ENCODE results near the gene PRICKLE2.

PRICKLE2 gene

GRCh38 chr3:64098670-64099069, 126.6 kb downstream of the PRICKLE2 start (continued):
- TF ChIP-seq ZBTB44 (tag by site-specific recombination; IDR thresholded peaks at IDR 0.05) (no peak), ZNF585B (tag by site-specific recombination; IDR thresholded peaks at IDR 0.05) (no peak), ZNF654 (tag by site-specific recombination; IDR thresholded peaks at IDR 0.05; ENCODE audit: low read depth) (no peak), ZNF501 (tag by site-specific recombination; IDR thresholded peaks at IDR 0.05) (no peak)

GRCh38 chr3:64097920-64098319, 127.3 kb downstream of the PRICKLE2 start:
- Histone ChIP-seq H3K4me1 (ENCODE audit: control insufficient read depth, insufficient read depth, low read length) (no peaks in the 10 kb centered on the region), H3K9me3 (ENCODE audit: control insufficient read depth, insufficient read depth, low read depth, low read length) (no peaks in the 10 kb centered on the region), H3K27ac (ENCODE audit: extremely low read depth, low read depth, low read length) (no peak overlapping the region), H3K36me3 (ENCODE audit: control insufficient read depth in 2 of 2, insufficient read depth in 1 of 2, low read length in 2 of 2) (peaks cover 0 to 4% of the 10 kb centered on the region in 2 experiments; a peak in 1 of 3 replicates), H3K4me3 (ENCODE audit: low read depth, low read length) (no peak overlapping the region)
- ChIA-PET CTCF (no interaction called here), POLR2A (no interaction called here)
- no peak for TF ChIP-seq ZNF529 (tag by site-specific recombination; IDR thresholded peaks at IDR 0.05; ENCODE audit: insufficient replicate concordance)
- TF ChIP-seq SALL2 (tag by site-specific recombination; IDR thresholded peaks at IDR 0.05; ENCODE audit: borderline replicate concordance), result no peak
- TF ChIP-seq ZNF23 (tag by site-specific recombination; IDR thresholded peaks at IDR 0.05; ENCODE audit: borderline replicate concordance), result no peak
- no peak for TF ChIP-seq ZNF585B (tag by site-specific recombination; IDR thresholded peaks at IDR 0.05)
- TF ChIP-seq GLIS2 (tag by site-specific recombination; IDR thresholded peaks at IDR 0.05), result no peak
- TF ChIP-seq ZNF514 (tag by site-specific recombination; IDR thresholded peaks at IDR 0.05), result no peak
- no peak for TF ChIP-seq ZSCAN23 (tag by site-specific recombination; IDR thresholded peaks at IDR 0.05)
- TF ChIP-seq ZSCAN5A (tag by site-specific recombination; IDR thresholded peaks at IDR 0.05), result no peak
- no peak for TF ChIP-seq WT1 (tag by site-specific recombination; IDR thresholded peaks at IDR 0.05)
- TF ChIP-seq KLF8 (tag by site-specific recombination; IDR thresholded peaks at IDR 0.05), result no peak
- TF ChIP-seq PRDM4 (tag by site-specific recombination; IDR thresholded peaks at IDR 0.05), result no peak
- no peak for TF ChIP-seq ZNF473 (tag by site-specific recombination; IDR thresholded peaks at IDR 0.05)
- TF ChIP-seq BCL6B (tag by site-specific recombination; IDR thresholded peaks at IDR 0.05), result no peak
- TF ChIP-seq ZEB2 (tag by site-specific recombination; IDR thresholded peaks at IDR 0.05), result peak; percentile 60; the same call in 1 of the 2 replicates
- TF ChIP-seq PRDM6 (tag by site-specific recombination; IDR thresholded peaks at IDR 0.05), result peak; percentile 85
- TF ChIP-seq ZNF426 (tag by site-specific recombination; IDR thresholded peaks at IDR 0.05), result no peak
- no peak for TF ChIP-seq ZNF133 (tag by site-specific recombination; IDR thresholded peaks at IDR 0.05)
- no peak for TF ChIP-seq PRDM1 (tag by site-specific recombination; IDR thresholded peaks at IDR 0.05)
- TF ChIP-seq ZBTB17 (tag by site-specific recombination; IDR thresholded peaks at IDR 0.05), result peak; percentile 73
- TF ChIP-seq FEZF1 (tag by site-specific recombination; IDR thresholded peaks at IDR 0.05), result peak; percentile 49; the same call in 1 of the 2 replicates
- TF ChIP-seq YY2 (tag by site-specific recombination; IDR thresholded peaks at IDR 0.05), result no peak
- TF ChIP-seq ZNF311 (tag by site-specific recombination; IDR thresholded peaks at IDR 0.05; ENCODE audit: borderline replicate concordance), result no peak
- TF ChIP-seq TRIM28 (IDR thresholded peaks at IDR 0.05; ENCODE audit: borderline replicate concordance, low read length), result no peak
- TF ChIP-seq ZNF530 (tag by site-specific recombination; IDR thresholded peaks at IDR 0.05; ENCODE audit: low read depth), result no peak
- no peak for TF ChIP-seq ZNF658 (tag by site-specific recombination; IDR thresholded peaks at IDR 0.05)
- no peak for TF ChIP-seq ZNF704 (tag by site-specific recombination; IDR thresholded peaks at IDR 0.05)

Measured in HEK293 (cell line).